ENCODE data around the gene ZNF583.
A peak's percentile ranks its signal among the peaks of the same experiment; 100 is the strongest.

The ZNF583 gene

GRCh38 chr19:56383826-56384605 is 20.1 kb upstream of the ZNF583 start:
- TF ChIP-seq SPI1 (IDR thresholded peaks at IDR 0.05; ENCODE audit: low read depth, low read length): no peak
- FAIRE-seq (no peak), DNase-seq (ENCODE audit: insufficient read length, low spot score) (no peak)

DNA sequence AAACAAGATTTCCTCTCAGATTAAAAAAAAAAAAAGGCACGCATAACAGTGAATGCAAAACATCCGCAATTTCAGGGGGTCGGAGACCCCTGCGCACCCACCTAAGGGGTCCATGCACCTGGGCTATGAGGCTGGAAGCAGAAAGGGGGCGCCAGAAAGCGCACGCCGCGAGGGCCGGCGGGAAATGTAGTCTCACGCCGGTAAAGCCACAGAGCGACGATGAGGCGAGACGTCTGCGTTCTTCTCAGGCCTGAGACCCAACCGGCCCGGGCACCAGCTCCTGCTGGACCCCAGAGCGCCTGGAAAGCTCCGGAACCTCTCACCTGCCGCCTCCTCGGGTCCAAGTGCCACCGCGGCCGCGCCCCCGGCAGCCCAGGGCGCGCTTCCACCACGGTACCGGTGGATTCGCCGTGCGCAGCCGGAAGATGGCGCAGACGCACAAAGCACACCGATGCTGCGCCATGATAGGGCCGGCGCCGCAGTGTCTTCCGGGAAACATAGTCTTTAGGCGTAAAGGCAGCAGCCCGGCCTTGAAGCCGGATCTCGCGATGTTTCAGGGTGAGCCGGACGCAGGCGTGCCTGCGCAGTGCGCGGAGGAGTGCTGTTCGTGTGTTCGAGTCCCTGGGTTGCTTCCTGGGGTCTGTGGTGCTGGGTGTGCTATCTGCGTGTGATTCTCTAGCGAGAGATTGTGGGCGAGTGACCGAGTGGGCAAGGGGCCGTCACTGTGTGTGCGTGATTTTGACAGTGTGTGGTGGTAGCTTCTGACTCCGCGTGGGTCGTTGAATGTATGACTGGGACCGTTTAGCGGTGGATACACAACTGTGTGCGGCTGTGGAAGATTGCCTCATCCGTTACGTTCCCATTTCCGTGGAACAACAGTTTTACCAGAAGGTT is 10.8 kb upstream of the ZNF583 start, which contains the start of gene ZNF582:
Gene ZNF582 (minus strand): TSS at position 416 of the 894 bp plus-strand sequence. CDS start 1,782 bp downstream, outside the sequence.
- FAIRE-seq (peak; percentile 98), DNase-seq (ENCODE audit: insufficient read length, low spot score) (peak; percentile 86)
- TF ChIP-seq SPI1 (IDR thresholded peaks at IDR 0.05; ENCODE audit: low read depth, low read length) (no peak), POU2F2 (IDR thresholded peaks at IDR 0.05; ENCODE audit: low read depth, low read length) (0 out of 2 replicates have a peak, but pooled peaks have one; percentile 50), POLR2AphosphoS5 (IDR thresholded peaks at IDR 0.05; ENCODE audit: low read depth, low read length) (0 out of 2 replicates have a peak, but pooled peaks have one; percentile 23), POLR2A (IDR thresholded peaks at IDR 0.05; ENCODE audit: low read depth, low read length) (peak; percentile 71; the same call in 1 of the 2 replicates)

DNA sequence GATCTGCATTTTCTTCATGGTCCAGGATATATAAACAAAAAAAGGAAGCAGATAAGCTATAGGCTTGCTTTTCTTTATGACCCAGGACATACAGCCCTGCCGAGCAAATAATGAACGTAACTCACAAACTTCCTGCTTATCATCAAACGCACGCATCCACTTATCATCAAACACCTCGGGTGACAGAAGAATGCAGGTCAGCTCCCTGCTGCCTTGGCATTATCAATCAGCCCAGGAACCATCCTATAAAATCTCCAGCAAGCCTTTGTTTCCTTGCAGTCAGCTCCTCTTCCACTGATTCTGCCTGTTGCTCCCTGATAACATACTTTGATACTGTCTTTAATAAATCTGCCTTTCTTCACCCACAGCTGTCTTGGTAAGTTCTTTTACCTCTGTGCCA is 5.3 kb upstream of the ZNF583 start:
- DNase-seq (ENCODE audit: insufficient read length, low spot score) (no peak), FAIRE-seq (no peak)
- TF ChIP-seq TAF1 (IDR thresholded peaks at IDR 0.05; ENCODE audit: low read depth, low read length) (no peak), SPI1 (IDR thresholded peaks at IDR 0.05; ENCODE audit: low read depth, low read length) (no peak), POU2F2 (IDR thresholded peaks at IDR 0.05; ENCODE audit: low read depth, low read length) (no peak), PAX5 (IDR thresholded peaks at IDR 0.05; ENCODE audit: insufficient read depth, low read length, severe bottlenecking) (no peak), POLR2AphosphoS5 (IDR thresholded peaks at IDR 0.05; ENCODE audit: low read depth, low read length) (no peak), POLR2A (IDR thresholded peaks at IDR 0.05; ENCODE audit: low read depth, low read length) (no peak)

- DNase-seq (ENCODE audit: insufficient read length, low spot score) (no peak), FAIRE-seq (no peak)
- TF ChIP-seq POU2F2 (IDR thresholded peaks at IDR 0.05; ENCODE audit: low read depth, low read length) (no peak), PAX5 (IDR thresholded peaks at IDR 0.05; ENCODE audit: insufficient read depth, low read length, severe bottlenecking) (no peak), POLR2AphosphoS5 (IDR thresholded peaks at IDR 0.05; ENCODE audit: low read depth, low read length) (no peak), TAF1 (IDR thresholded peaks at IDR 0.05; ENCODE audit: low read depth, low read length) (no peak), POLR2A (IDR thresholded peaks at IDR 0.05; ENCODE audit: low read depth, low read length) (no peak), SPI1 (IDR thresholded peaks at IDR 0.05; ENCODE audit: low read depth, low read length) (no peak)
Measured at GRCh38 chr19:56400485-56400884, 3.6 kb upstream of the ZNF583 start.

GRCh38 chr19:56403261-56403660 is 871 bp upstream of the ZNF583 start:
- FAIRE-seq (no peak), DNase-seq (ENCODE audit: insufficient read length, low spot score) (no peak)
- TF ChIP-seq SPI1 (IDR thresholded peaks at IDR 0.05; ENCODE audit: low read depth, low read length) (peak; percentile 27; the same call in 1 of the 2 replicates), POU2F2 (IDR thresholded peaks at IDR 0.05; ENCODE audit: low read depth, low read length) (no peak)

- DNase-seq (ENCODE audit: insufficient read length, low spot score) (no peak), FAIRE-seq (no peak)
- TF ChIP-seq POLR2A (IDR thresholded peaks at IDR 0.05; ENCODE audit: low read depth, low read length): no peak
- TF ChIP-seq PAX5 (IDR thresholded peaks at IDR 0.05; ENCODE audit: insufficient read depth, low read length, severe bottlenecking): no peak
- no peak for TF ChIP-seq POU2F2 (IDR thresholded peaks at IDR 0.05; ENCODE audit: low read depth, low read length)
- no peak for TF ChIP-seq POLR2AphosphoS5 (IDR thresholded peaks at IDR 0.05; ENCODE audit: low read depth, low read length)
- no peak for TF ChIP-seq SPI1 (IDR thresholded peaks at IDR 0.05; ENCODE audit: low read depth, low read length)
- no peak for TF ChIP-seq TAF1 (IDR thresholded peaks at IDR 0.05; ENCODE audit: low read depth, low read length)
Measured at GRCh38 chr19:56404705-56405056, 549 bp downstream of the ZNF583 start.

DNA sequence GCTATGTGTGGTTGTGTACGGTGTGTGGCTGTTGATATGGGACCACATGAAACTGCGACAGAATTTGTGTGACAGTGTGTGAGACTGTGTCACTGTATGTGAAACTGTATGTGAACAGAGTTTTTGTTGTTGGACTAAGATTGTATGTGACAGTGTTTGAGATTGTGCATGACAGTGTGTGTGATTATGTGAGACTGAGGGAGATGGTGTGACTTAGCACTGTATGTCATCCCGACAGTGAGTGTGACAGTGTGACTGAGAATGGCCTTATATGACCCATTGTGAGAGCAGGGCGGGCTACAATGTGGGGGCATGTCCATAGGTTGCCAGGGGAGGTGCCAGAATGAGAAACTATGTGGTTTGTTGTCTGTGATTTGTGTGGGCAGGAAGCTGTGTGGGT is 930 bp downstream of the ZNF583 start:
- FAIRE-seq (no peak), DNase-seq (ENCODE audit: insufficient read length, low spot score) (no peak)
- TF ChIP-seq POLR2AphosphoS5 (IDR thresholded peaks at IDR 0.05; ENCODE audit: low read depth, low read length) (no peak), POU2F2 (IDR thresholded peaks at IDR 0.05; ENCODE audit: low read depth, low read length) (no peak), PAX5 (IDR thresholded peaks at IDR 0.05; ENCODE audit: insufficient read depth, low read length, severe bottlenecking) (no peak)

GRCh38 chr19:56423276-56423984 is 19.3 kb downstream of the ZNF583 start:
- no peak for TF ChIP-seq POU2F2 (IDR thresholded peaks at IDR 0.05; ENCODE audit: low read depth, low read length)
- TF ChIP-seq PAX5 (IDR thresholded peaks at IDR 0.05; ENCODE audit: insufficient read depth, low read length, severe bottlenecking): no peak
- no peak for TF ChIP-seq TAF1 (IDR thresholded peaks at IDR 0.05; ENCODE audit: low read depth, low read length)
- TF ChIP-seq POLR2A (IDR thresholded peaks at IDR 0.05; ENCODE audit: low read depth, low read length): no peak
- TF ChIP-seq SPI1 (IDR thresholded peaks at IDR 0.05; ENCODE audit: low read depth, low read length): no peak
- no peak for TF ChIP-seq POLR2AphosphoS5 (IDR thresholded peaks at IDR 0.05; ENCODE audit: low read depth, low read length)
- no peak for DNase-seq (ENCODE audit: insufficient read length, low spot score)
- FAIRE-seq: no peak

GRCh38 chr19:56423985-56424353 is 19.8 kb downstream of the ZNF583 start:
- FAIRE-seq: no peak
- TF ChIP-seq SPI1 (IDR thresholded peaks at IDR 0.05; ENCODE audit: low read depth, low read length) (no peak), POU2F2 (IDR thresholded peaks at IDR 0.05; ENCODE audit: low read depth, low read length) (no peak), POLR2AphosphoS5 (IDR thresholded peaks at IDR 0.05; ENCODE audit: low read depth, low read length) (no peak), TAF1 (IDR thresholded peaks at IDR 0.05; ENCODE audit: low read depth, low read length) (no peak), PAX5 (IDR thresholded peaks at IDR 0.05; ENCODE audit: insufficient read depth, low read length, severe bottlenecking) (no peak), POLR2A (IDR thresholded peaks at IDR 0.05; ENCODE audit: low read depth, low read length) (no peak)
- no peak for DNase-seq (ENCODE audit: insufficient read length, low spot score)

Measured in GM12891 (cell line).